ENCODE measurements around the gene ADARB2.

DNA sequence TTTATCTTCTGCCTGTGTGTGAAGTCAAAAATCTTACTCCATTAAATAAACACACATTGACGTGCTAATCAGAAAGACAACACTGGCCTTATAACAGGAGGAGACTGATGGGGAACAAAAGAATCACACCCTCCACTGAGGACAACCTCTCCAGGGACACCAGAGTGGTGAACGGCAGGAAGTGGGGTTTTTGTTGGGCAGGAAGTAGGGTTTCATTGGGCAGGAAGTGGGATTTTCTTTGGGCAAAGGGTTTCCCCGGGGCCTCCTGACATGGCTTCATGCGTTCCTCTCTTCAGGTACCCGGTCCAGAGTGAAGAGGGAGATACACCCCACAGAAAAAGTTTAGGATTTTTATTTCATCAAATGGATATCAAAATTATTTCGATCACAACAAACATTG, 30.6 kb downstream of the ADARB2 start:
- TF ChIP-seq, protein P1, sequence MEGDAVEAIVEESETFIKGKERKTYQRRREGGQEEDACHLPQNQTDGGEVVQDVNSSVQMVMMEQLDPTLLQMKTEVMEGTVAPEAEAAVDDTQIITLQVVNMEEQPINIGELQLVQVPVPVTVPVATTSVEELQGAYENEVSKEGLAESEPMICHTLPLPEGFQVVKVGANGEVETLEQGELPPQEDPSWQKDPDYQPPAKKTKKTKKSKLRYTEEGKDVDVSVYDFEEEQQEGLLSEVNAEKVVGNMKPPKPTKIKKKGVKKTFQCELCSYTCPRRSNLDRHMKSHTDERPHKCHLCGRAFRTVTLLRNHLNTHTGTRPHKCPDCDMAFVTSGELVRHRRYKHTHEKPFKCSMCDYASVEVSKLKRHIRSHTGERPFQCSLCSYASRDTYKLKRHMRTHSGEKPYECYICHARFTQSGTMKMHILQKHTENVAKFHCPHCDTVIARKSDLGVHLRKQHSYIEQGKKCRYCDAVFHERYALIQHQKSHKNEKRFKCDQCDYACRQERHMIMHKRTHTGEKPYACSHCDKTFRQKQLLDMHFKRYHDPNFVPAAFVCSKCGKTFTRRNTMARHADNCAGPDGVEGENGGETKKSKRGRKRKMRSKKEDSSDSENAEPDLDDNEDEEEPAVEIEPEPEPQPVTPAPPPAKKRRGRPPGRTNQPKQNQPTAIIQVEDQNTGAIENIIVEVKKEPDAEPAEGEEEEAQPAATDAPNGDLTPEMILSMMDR (IDR thresholded peaks at IDR 0.05) = no peak
- no peak for TF ChIP-seq EP300 (IDR thresholded peaks at IDR 0.05)
